Effector memory CD8-positive, alpha-beta T cell (primary cell): ENCODE measurements around the gene TEN1.
A peak's percentile ranks its signal among the peaks of the same experiment; 100 is the strongest.

Source experiments
- ATAC-seq: fragments of 150-1000 bp; cut with Tn5 transposase; replicated peaks from 2 replicates; pipeline ENCODE4 v1.10.0; 2021; ENCODE audit warnings: mild to moderate bottlenecking, moderate library complexity
- DNase-seq, 3 experiments: peaks; one replicate each; pipeline ENCODE4 v3.0.0; 2021
- H3K27ac Mint-ChIP-seq, 2 donors: one replicate each; pipeline ENCODE4 v1.8.0; 2022; ENCODE audit warnings: mild to moderate bottlenecking in 2 of 2, mixed read lengths in 2 of 2, moderate library complexity in 2 of 2
- H3K27me3 Mint-ChIP-seq, 2 donors: one replicate each; pipeline ENCODE4 v1.8.0; 2022; ENCODE audit warnings: mixed read lengths in 2 of 2
- H3K36me3 Mint-ChIP-seq: one replicate; pipeline ENCODE4 v1.8.0; 2022; ENCODE audit warnings: mild to moderate bottlenecking, moderate library complexity, mixed read lengths; ENCODE audit not compliant: insufficient read depth
- H3K4me1 Mint-ChIP-seq, 2 donors: one replicate each; pipeline ENCODE4 v1.8.0; 2022; ENCODE audit warnings: low read depth in 2 of 2, mixed read lengths in 2 of 2
- H3K4me3 Mint-ChIP-seq, 2 donors: one replicate each; pipeline ENCODE4 v1.8.0; 2022; ENCODE audit warnings: mild to moderate bottlenecking in 2 of 2, mixed read lengths in 2 of 2, moderate library complexity in 2 of 2
- H3K9me3 Mint-ChIP-seq, 2 donors: one replicate each; pipeline ENCODE4 v1.8.0; 2022; ENCODE audit warnings: mixed read lengths in 2 of 2

TEN1 gene

GRCh38 chr17:75983501-75984181 is 4.6 kb downstream of the TEN1 start:
- Mint-ChIP-seq H3K9me3 (no peaks in the 10 kb centered on the region), H3K36me3 (peaks cover 6% of the 10 kb centered on the region), H3K27me3 (no peaks in the 10 kb centered on the region), H3K4me1 (peaks cover 6 to 7% of the 10 kb centered on the region in 2 donors), H3K4me3 (no peak overlapping the region), H3K27ac (peak overlapping the region in 1 of 2 donors; percentile 67)
- ATAC-seq (no peak), DNase-seq (no peak)

DNA sequence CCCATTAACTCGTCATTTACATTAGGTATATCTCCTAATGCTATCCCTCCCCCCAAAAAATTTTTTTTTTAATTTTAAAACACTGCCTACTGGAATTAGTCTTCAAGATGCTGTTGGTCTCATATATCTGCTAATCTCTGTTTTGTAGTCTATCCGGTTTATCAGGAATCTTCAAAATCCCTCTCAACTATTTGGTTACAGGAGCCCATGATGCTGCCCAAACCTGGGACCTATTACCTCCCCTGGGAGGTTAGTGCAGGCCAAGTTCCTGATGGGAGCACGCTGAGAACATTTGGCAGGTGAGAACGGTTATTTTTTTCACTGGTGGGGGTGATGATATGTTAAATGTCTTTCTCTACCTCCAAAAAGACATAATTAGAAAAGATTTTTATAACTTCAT is 6.9 kb downstream of the TEN1 start:
- H3K36me3 Mint-ChIP-seq = peaks cover 4% of the 10 kb centered on the region
- H3K27ac Mint-ChIP-seq = no peak overlapping the region
- no peak for DNase-seq
- no peaks in the 10 kb centered on the region for H3K4me1 Mint-ChIP-seq
- no peaks in the 10 kb centered on the region for H3K27me3 Mint-ChIP-seq
- no peak overlapping the region for H3K4me3 Mint-ChIP-seq
- H3K9me3 Mint-ChIP-seq = no peaks in the 10 kb centered on the region
- no peak for ATAC-seq

DNA sequence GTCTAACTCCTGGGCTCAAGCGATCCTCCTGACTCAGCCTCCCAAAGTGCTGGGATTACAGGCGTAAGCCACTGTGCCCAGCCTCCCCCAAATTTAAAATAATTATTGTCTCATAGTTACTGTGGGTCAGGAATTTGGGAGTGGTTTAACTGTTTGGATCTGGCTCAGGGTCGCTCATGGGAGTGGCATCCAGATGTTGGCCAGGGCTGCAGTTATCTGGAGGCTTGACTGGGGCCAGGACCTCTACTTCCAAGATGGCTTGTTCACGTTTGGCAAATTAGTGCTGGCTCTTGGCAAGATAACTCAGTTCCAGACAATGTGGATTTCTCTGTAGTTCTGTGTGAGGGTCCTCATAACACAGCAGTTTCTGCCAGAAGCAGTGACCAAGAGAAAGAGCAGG is 8.0 kb downstream of the TEN1 start:
- Mint-ChIP-seq H3K27me3 (no peaks in the 10 kb centered on the region), H3K9me3 (no peaks in the 10 kb centered on the region), H3K27ac (no peak overlapping the region), H3K4me3 (no peak overlapping the region), H3K36me3 (peaks cover 14% of the 10 kb centered on the region), H3K4me1 (no peaks in the 10 kb centered on the region)
- no peak for ATAC-seq
- no peak for DNase-seq

DNA sequence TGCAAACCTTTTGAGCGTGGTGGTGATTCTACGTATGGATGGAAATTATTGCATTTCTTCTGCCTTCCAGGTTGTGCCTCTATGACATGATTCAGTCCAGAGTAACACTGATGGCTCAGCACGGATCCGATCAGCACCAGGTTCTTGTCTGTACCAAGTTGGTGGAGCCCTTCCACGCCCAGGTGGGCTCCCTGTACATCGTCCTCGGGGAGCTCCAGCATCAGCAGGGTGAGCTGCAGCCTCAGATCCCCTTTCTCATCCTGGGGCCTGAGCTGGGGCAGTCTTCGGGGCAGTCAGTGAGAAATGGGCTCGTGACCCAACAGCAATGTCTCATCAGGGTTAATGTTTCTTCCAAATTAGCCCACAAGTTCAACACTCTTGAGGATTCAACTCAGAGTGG is 12.4 kb downstream of the TEN1 start:
- no peak for ATAC-seq
- Mint-ChIP-seq H3K27ac (peak overlapping the region in 1 of 2 donors; percentile 66), H3K27me3 (no peaks in the 10 kb centered on the region)

GRCh38 chr17:75994802-75995370 is 15.8 kb downstream of the TEN1 start:
- no peak overlapping the region for H3K27ac Mint-ChIP-seq
- no peaks in the 10 kb centered on the region for H3K9me3 Mint-ChIP-seq
- H3K36me3 Mint-ChIP-seq = peaks cover 24% of the 10 kb centered on the region
- DNase-seq (no peak), ATAC-seq (no peak)
- peaks cover 12% of the 10 kb centered on the region in 2 donors for H3K4me1 Mint-ChIP-seq
- no peaks in the 10 kb centered on the region for H3K27me3 Mint-ChIP-seq
- no peak overlapping the region for H3K4me3 Mint-ChIP-seq

More for the DNA sequence above, 12.4 kb downstream of the TEN1 start:
- peaks cover 28% of the 10 kb centered on the region for H3K36me3 Mint-ChIP-seq
- DNase-seq = no peak
- H3K4me1 Mint-ChIP-seq = peaks cover 0 to under 1% of the 10 kb centered on the region in 2 donors
- no peak overlapping the region for H3K4me3 Mint-ChIP-seq
- no peaks in the 10 kb centered on the region for H3K9me3 Mint-ChIP-seq

GRCh38 chr17:75995385-75995925 is 16.4 kb downstream of the TEN1 start:
- Mint-ChIP-seq H3K27ac (no peak overlapping the region), H3K4me1 (peaks cover 12% of the 10 kb centered on the region in 2 donors), H3K4me3 (no peak overlapping the region), H3K27me3 (no peaks in the 10 kb centered on the region), H3K36me3 (peaks cover 24% of the 10 kb centered on the region), H3K9me3 (no peaks in the 10 kb centered on the region)
- no peak for ATAC-seq
- no peak for DNase-seq

GRCh38 chr17:75996665-75997590 is 17.9 kb downstream of the TEN1 start:
- ATAC-seq (peak; percentile 79), DNase-seq (no peak)
- peaks cover 15% of the 10 kb centered on the region for H3K36me3 Mint-ChIP-seq
- H3K9me3 Mint-ChIP-seq = no peaks in the 10 kb centered on the region
- peak overlapping the region; percentile 44 to 63 for H3K4me3 Mint-ChIP-seq
- no peaks in the 10 kb centered on the region for H3K27me3 Mint-ChIP-seq
- H3K4me1 Mint-ChIP-seq = peaks cover 12% of the 10 kb centered on the region in 2 donors
- peak overlapping the region; percentile 96 for H3K27ac Mint-ChIP-seq

GRCh38 chr17:75998327-75998795 is 19.3 kb downstream of the TEN1 start:
- Mint-ChIP-seq H3K9me3 (no peaks in the 10 kb centered on the region), H3K4me1 (peaks cover 12% of the 10 kb centered on the region in 2 donors), H3K27ac (no peak overlapping the region), H3K36me3 (peaks cover 6% of the 10 kb centered on the region), H3K4me3 (no peak overlapping the region), H3K27me3 (no peaks in the 10 kb centered on the region)
- ATAC-seq (no peak), DNase-seq (no peak)

DNA sequence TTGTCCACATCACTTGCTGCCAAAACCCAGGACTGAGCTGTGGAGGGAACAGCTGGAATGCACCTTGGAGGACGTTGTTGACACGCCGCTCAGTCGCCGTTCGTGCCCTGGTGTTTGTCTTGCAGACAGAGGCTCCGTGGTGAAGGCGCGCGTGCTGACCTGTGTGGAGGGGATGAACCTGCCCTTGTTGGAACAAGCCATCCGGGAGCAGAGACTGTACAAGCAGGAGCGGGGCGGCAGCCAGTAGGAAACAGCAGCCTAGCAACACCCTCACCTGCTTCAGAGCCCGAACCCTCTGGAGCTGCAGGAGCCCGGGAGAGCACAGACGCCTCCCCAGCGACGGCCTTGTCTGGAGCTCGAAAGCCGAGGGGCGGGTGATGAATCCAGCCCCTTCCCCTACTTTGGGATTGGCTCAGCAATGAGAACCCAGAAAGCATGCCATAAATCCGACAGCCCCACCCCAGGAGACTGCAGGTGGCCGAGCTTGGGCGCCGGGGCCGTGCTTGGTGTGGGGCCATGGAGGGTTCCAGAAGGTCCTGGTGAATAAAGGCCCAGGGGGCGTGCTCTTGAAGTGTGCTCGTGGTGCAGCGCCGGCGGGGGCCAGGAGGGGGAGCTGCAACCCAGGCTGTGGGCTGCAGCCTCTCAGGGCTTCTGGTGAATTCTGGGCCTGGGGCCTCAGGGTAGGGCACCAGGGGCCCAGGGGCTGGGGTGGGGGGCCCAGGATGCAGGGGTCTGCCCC is 21.1 kb downstream of the TEN1 start:
- no peak overlapping the region for H3K27ac Mint-ChIP-seq
- ATAC-seq = peak; percentile 62
- peak; percentile 46 to 59 (median 54) for DNase-seq

DNA sequence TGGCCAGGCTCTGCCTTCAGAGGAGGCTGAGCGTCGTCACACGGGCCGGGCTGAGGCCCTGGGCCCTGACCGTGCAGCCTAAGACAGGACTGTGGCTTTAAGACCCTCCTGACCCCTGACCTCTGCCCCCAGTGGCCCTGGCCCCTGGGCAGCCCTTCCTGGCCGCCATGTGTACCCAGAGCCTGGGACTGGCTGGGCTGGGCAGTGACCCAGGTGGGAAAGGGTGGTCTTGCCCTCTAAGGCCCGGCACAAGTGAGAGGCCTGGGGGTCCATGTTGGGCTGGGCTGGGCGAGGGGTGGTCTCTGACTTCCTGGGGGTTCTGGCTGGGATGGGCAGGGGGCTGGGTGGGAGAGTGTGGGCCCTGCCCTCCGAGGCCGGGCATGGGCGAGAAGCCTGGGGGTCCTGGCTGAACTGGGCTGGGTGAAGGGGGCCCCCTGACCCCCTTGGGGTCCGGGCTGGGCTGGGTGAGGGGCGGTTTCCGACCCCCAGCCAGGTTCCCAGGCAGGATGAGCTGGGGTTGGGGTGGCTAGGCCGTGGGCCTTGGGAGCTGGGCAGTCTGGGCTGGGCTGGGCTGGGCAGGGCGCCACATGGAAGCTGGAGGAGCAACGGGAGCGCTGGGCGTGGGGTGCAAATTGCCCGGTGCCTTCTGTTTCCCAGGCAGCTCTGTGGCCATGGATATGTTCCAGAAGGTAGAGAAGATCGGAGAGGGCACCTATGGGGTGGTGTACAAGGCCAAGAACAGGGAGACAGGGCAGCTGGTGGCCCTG is 21.9 kb downstream of the TEN1 start, which contains the start of gene CDK3:
CDK3 (plus strand) TSS at position 101 of the 767 bp plus-strand sequence; CDS start at position 672, 571 bp downstream.
- Mint-ChIP-seq H3K36me3 (peaks cover 5% of the 10 kb centered on the region), H3K4me3 (no peak within 1 kb of the TSS), H3K4me1 (peaks cover 12 to 16% of the 10 kb centered on the region in 2 donors), H3K27ac (peak within 1 kb of the TSS in 1 of 2 donors; percentile 69), H3K9me3 (no peaks in the 10 kb centered on the region), H3K27me3 (no peaks in the 10 kb centered on the region)
- no peak for ATAC-seq
- DNase-seq = no peak

More for the DNA sequence above, 21.1 kb downstream of the TEN1 start:
- H3K27me3 Mint-ChIP-seq = no peaks in the 10 kb centered on the region
- peaks cover 5% of the 10 kb centered on the region for H3K36me3 Mint-ChIP-seq
- H3K9me3 Mint-ChIP-seq = no peaks in the 10 kb centered on the region
- H3K4me1 Mint-ChIP-seq = peaks cover 12% of the 10 kb centered on the region in 2 donors
- H3K4me3 Mint-ChIP-seq = no peak overlapping the region

- ATAC-seq = no peak
- Mint-ChIP-seq H3K4me3 (no peak overlapping the region), H3K27me3 (no peaks in the 10 kb centered on the region), H3K9me3 (no peaks in the 10 kb centered on the region), H3K27ac (no peak overlapping the region), H3K36me3 (peaks cover 5% of the 10 kb centered on the region), H3K4me1 (peaks cover 4 to 11% of the 10 kb centered on the region in 2 donors)
- DNase-seq = no peak
Observed at GRCh38 chr17:76002100-76002499, 23.1 kb downstream of the TEN1 start.

DNA sequence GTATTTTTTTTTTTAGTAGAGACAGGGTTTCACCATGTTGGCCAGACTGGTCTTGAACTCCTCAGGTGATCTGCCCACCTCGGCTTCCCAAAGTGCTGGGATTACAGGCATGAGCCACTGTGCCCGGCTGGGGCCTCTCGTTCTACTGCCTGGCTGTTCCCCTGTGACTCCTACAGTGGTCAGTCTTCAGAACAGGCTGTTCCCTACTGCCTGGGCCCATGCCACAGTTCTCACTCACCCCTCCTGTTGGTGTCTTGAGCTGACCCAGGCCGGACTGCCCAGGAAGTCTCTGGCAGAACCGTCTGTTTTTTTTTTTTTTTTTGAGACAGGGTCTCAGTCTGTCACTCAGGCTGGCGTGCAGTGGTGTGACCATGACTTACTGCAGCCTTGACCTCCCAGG is 24.9 kb downstream of the TEN1 start:
- no peak for DNase-seq
- Mint-ChIP-seq H3K4me3 (no peak overlapping the region), H3K27me3 (no peaks in the 10 kb centered on the region), H3K9me3 (no peaks in the 10 kb centered on the region), H3K27ac (no peak overlapping the region), H3K36me3 (peaks cover 5% of the 10 kb centered on the region), H3K4me1 (peaks cover 0 to 4% of the 10 kb centered on the region in 2 donors)
- no peak for ATAC-seq
